NB4 (cell line): ENCODE data around the gene GPRIN1.
A peak's percentile ranks its signal among the peaks of the same experiment; 100 is the strongest.

Experiments
- DNase-seq: peaks from one replicate; pipeline ENCODE4 v3.0.0; 2010; ENCODE audit warnings: low read depth
- H3K4me3 ChIP-seq: one replicate; pipeline ENCODE4 v1.5.1; 2011; ENCODE audit warnings: mild to moderate bottlenecking, low read depth, low read length, moderate library complexity
- MAX ChIP-seq: IDR thresholded peaks from 2 replicates; pipeline ENCODE4 v1.6.1; 2011; ENCODE audit warnings: low read depth, low read length
- MYC ChIP-seq: IDR thresholded peaks from 2 replicates; pipeline ENCODE4 v1.6.1; 2011; ENCODE audit warnings: low read depth, low read length
- POLR2A ChIP-seq: IDR thresholded peaks from 2 replicates; pipeline ENCODE4 v1.6.1; 2011; ENCODE audit warnings: mild to moderate bottlenecking; ENCODE audit not compliant: insufficient read length; ENCODE audit errors: extremely low read depth
- TF ChIP-seq, protein P1 (sequence below): IDR thresholded peaks from one replicate; pipeline ENCODE4 v1.5.1; 2012; ENCODE audit warnings: low read depth, low read length

GPRIN1 gene

GRCh38 chr5:176619203-176619568, 9.2 kb upstream of the GPRIN1 start:
- peak; percentile 39 for DNase-seq

DNA sequence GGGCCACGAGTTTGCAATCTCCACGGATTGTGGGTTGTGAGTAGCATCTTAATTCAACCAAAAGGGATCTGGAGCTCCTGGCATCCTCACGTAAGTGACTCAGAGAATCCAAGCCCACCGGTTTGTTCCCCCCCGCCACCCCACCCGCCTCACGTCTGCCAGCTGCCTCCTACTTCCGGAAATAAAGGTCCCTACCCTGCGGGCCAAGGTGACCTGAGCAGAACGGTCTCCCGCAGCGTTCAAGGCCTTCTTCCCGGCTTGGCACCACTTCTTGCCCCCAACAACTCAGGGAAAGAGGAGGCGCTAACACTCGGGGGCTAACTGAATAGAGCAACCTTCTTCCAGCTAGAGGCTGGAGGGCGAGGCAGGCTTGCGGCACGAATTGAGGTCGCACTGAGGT, 8.8 kb upstream of the GPRIN1 start:
- no peak for DNase-seq
- no peak overlapping the region for H3K4me3 ChIP-seq
- TF ChIP-seq POLR2A (no peak), MYC (no peak), MAX (no peak)
- TF ChIP-seq, protein P1, sequence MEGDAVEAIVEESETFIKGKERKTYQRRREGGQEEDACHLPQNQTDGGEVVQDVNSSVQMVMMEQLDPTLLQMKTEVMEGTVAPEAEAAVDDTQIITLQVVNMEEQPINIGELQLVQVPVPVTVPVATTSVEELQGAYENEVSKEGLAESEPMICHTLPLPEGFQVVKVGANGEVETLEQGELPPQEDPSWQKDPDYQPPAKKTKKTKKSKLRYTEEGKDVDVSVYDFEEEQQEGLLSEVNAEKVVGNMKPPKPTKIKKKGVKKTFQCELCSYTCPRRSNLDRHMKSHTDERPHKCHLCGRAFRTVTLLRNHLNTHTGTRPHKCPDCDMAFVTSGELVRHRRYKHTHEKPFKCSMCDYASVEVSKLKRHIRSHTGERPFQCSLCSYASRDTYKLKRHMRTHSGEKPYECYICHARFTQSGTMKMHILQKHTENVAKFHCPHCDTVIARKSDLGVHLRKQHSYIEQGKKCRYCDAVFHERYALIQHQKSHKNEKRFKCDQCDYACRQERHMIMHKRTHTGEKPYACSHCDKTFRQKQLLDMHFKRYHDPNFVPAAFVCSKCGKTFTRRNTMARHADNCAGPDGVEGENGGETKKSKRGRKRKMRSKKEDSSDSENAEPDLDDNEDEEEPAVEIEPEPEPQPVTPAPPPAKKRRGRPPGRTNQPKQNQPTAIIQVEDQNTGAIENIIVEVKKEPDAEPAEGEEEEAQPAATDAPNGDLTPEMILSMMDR, result no peak

More at GRCh38 chr5:176619203-176619568, 9.2 kb upstream of the GPRIN1 start:
- H3K4me3 ChIP-seq, result no peak overlapping the region
- no peak for TF ChIP-seq MAX
- TF ChIP-seq POLR2A, result no peak
- TF ChIP-seq MYC, result no peak
- TF ChIP-seq, protein P1, result no peak

- H3K4me3 ChIP-seq, result no peak overlapping the region
- TF ChIP-seq, protein P1, result no peak
- DNase-seq, result no peak
These were observed 6.6 kb upstream of the GPRIN1 start for GRCh38 chr5:176616511-176616910.

DNA sequence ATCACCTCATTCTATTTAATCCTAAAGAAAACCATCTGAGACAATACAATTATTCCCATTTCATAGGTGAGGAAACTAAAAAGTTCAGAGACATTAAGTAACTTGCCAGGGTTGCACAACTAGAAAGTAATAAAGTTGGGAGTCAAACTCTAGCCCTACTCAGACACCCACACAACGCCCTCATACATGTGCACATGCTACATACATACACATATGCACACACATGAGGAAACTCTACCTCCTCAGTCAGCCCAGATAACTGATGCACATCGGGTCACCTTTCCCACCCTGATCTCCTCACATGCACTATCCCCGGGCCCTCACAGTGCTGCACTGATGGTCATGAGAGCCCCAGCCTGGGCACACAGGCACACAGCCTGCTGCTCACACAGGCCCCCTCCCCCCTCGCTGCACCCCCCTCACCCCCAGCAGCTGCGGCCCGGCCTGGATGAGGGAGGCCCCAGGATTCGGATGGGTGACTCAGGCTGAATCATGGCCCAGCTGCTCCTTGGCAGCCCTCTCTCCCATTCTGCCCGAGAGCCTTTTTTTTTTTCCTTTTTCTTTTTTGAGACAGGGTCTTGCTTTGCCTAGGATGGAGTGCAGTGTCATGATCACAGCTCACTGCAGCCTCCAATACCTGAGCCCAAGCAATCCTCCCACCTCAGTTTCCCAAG, 5.0 kb upstream of the GPRIN1 start:
- H3K4me3 ChIP-seq, result no peak overlapping the region
- TF ChIP-seq MYC, result no peak
- TF ChIP-seq, protein P1, result no peak
- TF ChIP-seq MAX, result no peak
- no peak for TF ChIP-seq POLR2A
- DNase-seq, result peak; percentile 48

DNA sequence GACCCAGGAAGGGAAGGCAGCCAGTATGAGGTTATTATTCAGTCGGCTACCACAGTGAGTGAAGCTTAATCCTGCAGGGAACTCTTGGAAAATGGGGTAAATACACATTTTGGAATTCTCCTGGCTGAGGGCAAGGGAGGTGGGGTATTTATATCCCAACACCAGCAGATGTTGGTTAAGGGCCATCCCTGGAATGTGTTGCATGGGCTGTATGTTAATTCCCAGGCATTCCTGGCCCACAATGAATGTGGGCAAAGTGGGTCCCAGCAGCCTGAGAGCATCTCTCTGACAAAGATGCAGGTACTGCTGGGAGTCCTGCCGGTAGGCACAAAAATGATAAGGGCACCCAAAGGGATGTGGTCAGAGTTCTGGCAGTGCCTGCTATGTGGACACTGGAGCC, 2.9 kb upstream of the GPRIN1 start:
- TF ChIP-seq, protein P1, result no peak
- no peak for TF ChIP-seq POLR2A
- no peak for TF ChIP-seq MYC
- TF ChIP-seq MAX, result no peak
- DNase-seq, result no peak
- H3K4me3 ChIP-seq, result no peak overlapping the region

DNA sequence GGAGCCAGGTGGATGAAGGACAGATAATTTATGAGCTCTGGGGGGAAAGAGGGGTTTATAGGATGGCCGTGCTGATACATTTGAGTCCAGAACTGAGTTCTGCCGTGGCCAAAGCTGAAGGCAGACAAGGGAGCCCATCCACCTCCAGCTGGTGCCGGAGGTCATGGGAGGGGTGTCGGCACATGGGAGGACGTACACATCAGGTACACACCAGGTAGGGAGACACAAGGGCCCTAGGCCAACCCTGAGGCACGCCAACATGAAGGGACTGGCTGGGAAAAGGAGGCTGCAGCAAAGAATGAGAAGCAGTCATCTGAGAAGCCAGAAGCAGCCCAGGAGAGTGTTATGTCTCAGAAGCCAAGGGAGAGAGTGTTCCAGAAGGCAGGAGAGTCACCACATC, 2.1 kb upstream of the GPRIN1 start:
- no peak for TF ChIP-seq POLR2A
- TF ChIP-seq, protein P1, result no peak
- TF ChIP-seq MAX, result no peak
- TF ChIP-seq MYC, result no peak
- no peak overlapping the region for H3K4me3 ChIP-seq
- DNase-seq, result no peak
